ENCODE data around the gene KLF14. TPM values are rescaled to one million over a fixed set of nuclear protein-coding genes. Genes with fewer than 3 reads are reported as not detected.
A peak's percentile ranks its signal among the peaks of the same experiment; 100 is the strongest.
"Not testable (repeated sequence)": the region's sequence is repeated elsewhere in the genome, so short reads cannot be mapped to it uniquely, and the experiment has no call there.

KLF14 gene
- total RNA-seq, 2 donors from 2014 or later = not detected

- ATAC-seq = no peak
- intact Hi-C loops (cut with DNase I, micrococcal nuclease) = no loop called here
- DNase-seq = no peak
Observed at GRCh38 chr7:130723784-130724183, 10.2 kb downstream of the KLF14 start.

GRCh38 chr7:130721486-130722277 lies 12.3 kb downstream of the KLF14 start:
- intact Hi-C loops (cut with DNase I, micrococcal nuclease) = no loop called here
- peak; percentile 82 for ATAC-seq
- peak; percentile 32 to 58 for DNase-seq

- DNase-seq (no peak), ATAC-seq (no peak)
- intact Hi-C loops (cut with DNase I, micrococcal nuclease) = no loop called here
Observed at GRCh38 chr7:130719541-130719940, 14.5 kb downstream of the KLF14 start.

- intact Hi-C loops (cut with DNase I, micrococcal nuclease) = no loop called here
- no peak for ATAC-seq
- DNase-seq = no peak
Observed at GRCh38 chr7:130712416-130712815, 21.6 kb downstream of the KLF14 start.

GRCh38 chr7:130708766-130709165 lies 25.2 kb downstream of the KLF14 start:
- ATAC-seq (no peak), DNase-seq (no peak)
- intact Hi-C loops (cut with DNase I, micrococcal nuclease) = no loop called here

GRCh38 chr7:130708001-130708400 lies 26.0 kb downstream of the KLF14 start:
- ATAC-seq (no peak), DNase-seq (no peak)
- intact Hi-C loops (cut with DNase I, micrococcal nuclease) = no loop called here

- ATAC-seq = no peak
- DNase-seq = no peak
- intact Hi-C loops (cut with DNase I, micrococcal nuclease) = no loop called here
Observed at GRCh38 chr7:130703851-130704250, 30.2 kb downstream of the KLF14 start.

- ATAC-seq = no peak
- no peak for DNase-seq
- intact Hi-C loops (cut with DNase I, micrococcal nuclease) = no loop called here
Observed at GRCh38 chr7:130701650-130702049, 32.4 kb downstream of the KLF14 start.

GRCh38 chr7:130700760-130701159 lies 33.2 kb downstream of the KLF14 start:
- DNase-seq (no peak), ATAC-seq (no peak)
- intact Hi-C loops (cut with DNase I, micrococcal nuclease) = no loop called here

- DNase-seq (no peak), ATAC-seq (no peak)
- intact Hi-C loops (cut with DNase I, micrococcal nuclease) = no loop called here
Observed at GRCh38 chr7:130699686-130700085, 34.3 kb downstream of the KLF14 start.

GRCh38 chr7:130697820-130698219 lies 36.2 kb downstream of the KLF14 start:
- ATAC-seq = no peak

GRCh38 chr7:130695840-130696239 lies 38.2 kb downstream of the KLF14 start:
- ATAC-seq (no peak), DNase-seq (no peak)
- intact Hi-C loops (cut with DNase I, micrococcal nuclease) = no loop called here

More at GRCh38 chr7:130697820-130698219, 36.2 kb downstream of the KLF14 start:
- intact Hi-C loops (cut with DNase I, micrococcal nuclease) = no loop called here
- DNase-seq = no peak

- DNase-seq; ATAC-seq; intact Hi-C loops (cut with DNase I, micrococcal nuclease): not testable (repeated sequence)
Observed at GRCh38 chr7:130692396-130692795, 41.6 kb downstream of the KLF14 start.

- ATAC-seq (no peak), DNase-seq (no peak)
- intact Hi-C loops (cut with DNase I, micrococcal nuclease) = no loop called here
Observed at GRCh38 chr7:130689683-130690082, 44.3 kb downstream of the KLF14 start.

GRCh38 chr7:130683026-130683425 lies 51.0 kb downstream of the KLF14 start:
- no peak for ATAC-seq
- intact Hi-C loops (cut with DNase I, micrococcal nuclease) = no loop called here
- no peak for DNase-seq

Other genes with a start within 250 kb of the KLF14 start
- 10 to 100 TPM; 44.3 to 47.7 TPM for gene MEST, start 242.1 kb downstream of the KLF14 start, total RNA-seq
- gene COPG2, start 65.5 kb downstream of the KLF14 start, total RNA-seq = 10 to 100 TPM; 19.1 to 20.4 TPM
- not detected for gene TSGA13, start 47.7 kb downstream of the KLF14 start, total RNA-seq